Endothelial cell of umbilical vein (primary cell): ENCODE data around the gene CHMP1B. TPM values are rescaled to one million over a fixed set of nuclear protein-coding genes. Genes with fewer than 3 reads are reported as not detected.

Experiments
- BruUV-seq: library from RNA; stranded (reverse); fragments of 400-500 nt; replicated peaks from 2 replicates; lab custom pipeline; 2021; lab: Mats Ljungman, UMichigan
- CTCF ChIA-PET: fragments of 300-600, 350-600 bp; sonication (Branson Sonifier 250); formaldehyde crosslinking; loops from one replicate; lab custom pipeline; 2021; ENCODE audit warnings: antibody characterized with exemption, inconsistent platforms; lab: Charles Lee
- POLR2A ChIA-PET: fragments of 300-600, 350-600 bp; sonication (Branson Sonifier 250); formaldehyde crosslinking; loops from one replicate; lab custom pipeline; 2021; ENCODE audit warnings: antibody characterized with exemption, inconsistent platforms; lab: Charles Lee
- DNase-seq: peaks from one replicate; pipeline ENCODE4 v3.0.0-alpha.2; 2011; ENCODE audit warnings: low read depth, low spot score
- FAIRE-seq: peaks from 2 replicates; lab custom pipeline; 2011; peaks lifted over from hg19 to GRCh38; lab: Jason Lieb, UNC
- H2AFZ ChIP-seq: 2 replicates; pipeline ENCODE4 v1.6.0; 2012; ENCODE audit warnings: low read depth, low read length, control low read depth, inconsistent platforms
- H3K27ac ChIP-seq: 2 replicates; pipeline ENCODE4 v1.5.1; 2011; ENCODE audit warnings: low read depth, mild to moderate bottlenecking, control low read depth, low read length, moderate library complexity; ENCODE audit not compliant: insufficient read depth
- H3K27me3 ChIP-seq, 2 experiments: 2 replicates each; pipeline versions ENCODE4 v1.6.0 to v1.6.1; 2011; ENCODE audit warnings: low read length in 2 of 2, mixed read lengths in 1 of 2; ENCODE audit not compliant: control insufficient read depth in 2 of 2, insufficient read depth in 2 of 2
- H3K36me3 ChIP-seq, 2 experiments: 2 replicates in 1 of 2; 3 replicates in 1 of 2; pipeline ENCODE4 v1.5.1; 2011; ENCODE audit warnings: low read length in 2 of 2, mild to moderate bottlenecking in 1 of 2, moderate library complexity in 1 of 2; ENCODE audit not compliant: control insufficient read depth in 2 of 2, insufficient read depth in 2 of 2; ENCODE audit errors: extremely low read depth in 1 of 2
- H3K4me1 ChIP-seq: 3 replicates; pipeline ENCODE4 v1.5.1; 2011; ENCODE audit warnings: mild to moderate bottlenecking, low read length; ENCODE audit not compliant: control insufficient read depth, insufficient read depth; ENCODE audit errors: extremely low read depth
- H3K4me2 ChIP-seq: 2 replicates; pipeline ENCODE4 v1.6.1; 2011; ENCODE audit warnings: low read length, control low read depth, mixed read lengths; ENCODE audit not compliant: insufficient read depth
- H3K4me3 ChIP-seq, 3 experiments: fragments of 200-600 bp in 1 of 3; sonication (generic), shearing (Covaris generic) in 1 of 3; replicated peaks in 1 of 3; 2 replicates each; pipeline ENCODE4 v1.5.1; 2011 to 2016; ENCODE audit warnings: control low read depth in 3 of 3, low read length in 3 of 3, mild to moderate bottlenecking in 2 of 3, inconsistent platforms in 1 of 3, low read depth in 1 of 3, moderate library complexity in 1 of 3; ENCODE audit not compliant: insufficient read depth in 1 of 3
- H3K79me2 ChIP-seq: 2 replicates; pipeline ENCODE4 v1.6.0; 2012; ENCODE audit warnings: low read length, inconsistent platforms; ENCODE audit not compliant: control insufficient read depth, insufficient read depth
- H3K9ac ChIP-seq: replicated peaks from 2 replicates; pipeline ENCODE3; 2011; ENCODE audit warnings: low read length, control low read depth; ENCODE audit not compliant: insufficient read depth; ENCODE audit errors: extremely low read depth
- H3K9me1 ChIP-seq: replicated peaks from 3 replicates; pipeline ENCODE4 v1.6.0; 2011; ENCODE audit warnings: mild to moderate bottlenecking, low read length; ENCODE audit not compliant: control insufficient read depth, insufficient read depth; ENCODE audit errors: extremely low read depth
- H3K9me3 ChIP-seq: replicated peaks from 2 replicates; pipeline ENCODE4 v1.5.1; 2012; ENCODE audit warnings: low read length, inconsistent platforms; ENCODE audit not compliant: control insufficient read depth, insufficient read depth
- H4K20me1 ChIP-seq: replicated peaks from 2 replicates; pipeline ENCODE3; 2011; ENCODE audit warnings: mild to moderate bottlenecking, low read length; ENCODE audit not compliant: control insufficient read depth, insufficient read depth; ENCODE audit errors: extremely low read depth
- CTCF ChIP-seq, 2 donors: IDR thresholded peaks; 1 replicate in 1 of 2; 2 replicates in 1 of 2; pipeline ENCODE4 v1.5.1; 2011; ENCODE audit warnings: low read length in 2 of 2, mild to moderate bottlenecking in 2 of 2, moderate library complexity in 2 of 2, control low read depth in 1 of 2, inconsistent platforms in 1 of 2, low read depth in 1 of 2; ENCODE audit not compliant: insufficient read depth in 1 of 2; ENCODE audit errors: extremely low read depth in 1 of 2
- EZH2 ChIP-seq: IDR thresholded peaks from 2 replicates; pipeline ENCODE4 v1.6.1; 2012; ENCODE audit warnings: borderline replicate concordance, low read depth, mild to moderate bottlenecking, moderate library complexity, low read length, inconsistent platforms; ENCODE audit not compliant: severe bottlenecking
- FOS ChIP-seq: IDR thresholded peaks from 2 replicates; pipeline ENCODE4 v1.6.1; 2011; ENCODE audit warnings: mild to moderate bottlenecking, low read length, moderate library complexity, borderline replicate concordance; ENCODE audit not compliant: insufficient read depth
- GATA2 ChIP-seq: IDR thresholded peaks from 2 replicates; pipeline ENCODE4 v1.7.0; 2011; ENCODE audit warnings: low read depth, mild to moderate bottlenecking, moderate library complexity, mixed read lengths, low read length; ENCODE audit not compliant: insufficient read length, insufficient read depth
- JUN ChIP-seq: IDR thresholded peaks from 2 replicates; pipeline ENCODE4 v1.6.1; 2011; ENCODE audit warnings: borderline replicate concordance, low read depth; ENCODE audit not compliant: insufficient read length, insufficient read depth
- MAX ChIP-seq: IDR thresholded peaks from 2 replicates; pipeline ENCODE4 v1.6.1; 2011; ENCODE audit not compliant: insufficient read depth, insufficient read length
- MYC ChIP-seq: IDR thresholded peaks from one replicate; pipeline ENCODE4 v1.6.1; 2011; ENCODE audit warnings: mild to moderate bottlenecking, low read depth, low read length
- POLR2A ChIP-seq: IDR thresholded peaks from 2 replicates; pipeline ENCODE4 v1.6.1; 2012; ENCODE audit warnings: low read depth, mild to moderate bottlenecking, control low read depth, low read length
- POLR2AphosphoS5 ChIP-seq: IDR thresholded peaks from 2 replicates; pipeline ENCODE4 v1.6.1; 2012; ENCODE audit warnings: low read depth, mild to moderate bottlenecking, control low read depth, low read length, moderate library complexity; ENCODE audit not compliant: insufficient read depth
- dilution Hi-C: fragments of 300-500 bp; cut with MboI; formaldehyde crosslinking; loops from one replicate; pipeline ENCODE4 v1.15.0; 2019; ENCODE audit warnings: low sequenced_read_pairs; ENCODE audit not compliant: extremely low pct_ligation_motif_present
- intact Hi-C: fragments of 100-400 bp; cut with micrococcal nuclease; formaldehyde crosslinking; loops from one replicate; pipeline ENCODE4 v1.10.0; 2022
- polyA plus RNA-seq, 4 experiments: library from polyadenylated mRNA; depleted of rRNA in 3 of 4; stranded (reverse) in 3 of 4; unstranded in 1 of 4; fragments of >200 nt; gene quantifications; 2 replicates each; pipeline versions ENCODE4 v1.2.1 to v1.2.3, GENCODE V29; 2011 to 2012; ENCODE audit warnings: missing spikeins in 1 of 4
- total RNA-seq: library from RNA; stranded (reverse); gene quantifications from 2 replicates; pipeline ENCODE4 v1.2.3, GENCODE V29; 2021

CHMP1B gene
- total and polyA plus RNA-seq, 2 donors (not counting 3 experiments of a cell fraction or from before 2014, with no cell fraction given), result 24.0 to 27.0 TPM

- dilution Hi-C loops, result no loop called here
Observed at GRCh38 chr18:11897781-11898180, 46.6 kb downstream of the CHMP1B start.

More at GRCh38 chr18:11897781-11898180, 46.6 kb downstream of the CHMP1B start:
- ChIA-PET POLR2A (interaction anchor here (0.6 kb wide), 1 partner anchor 347 kb away, joined by 3 read pairs; no protein-coding TSS in a partner anchor), CTCF (no interaction called here)
- Histone ChIP-seq H2AFZ (no peak overlapping the region), H3K79me2 (no peaks in the 10 kb centered on the region), H3K9me3 (no peaks in the 10 kb centered on the region), H3K9me1 (no peaks in the 10 kb centered on the region), H3K27me3 (no peaks in the 10 kb centered on the region), H3K4me3 (no peak overlapping the region), H3K4me2 (no peak overlapping the region), H3K36me3 (peaks cover 0 to 5% of the 10 kb centered on the region in 2 experiments), H4K20me1 (no peaks in the 10 kb centered on the region), H3K4me1 (peaks cover 4% of the 10 kb centered on the region), H3K27ac (no peak overlapping the region), H3K9ac (no peak overlapping the region)
- no TSS peak for BruUV-seq
- intact Hi-C loops, result no loop called here
- no peak for DNase-seq
- no peak for TF ChIP-seq MAX
- TF ChIP-seq POLR2A, result no peak
- no peak for TF ChIP-seq JUN
- TF ChIP-seq CTCF (IDR thresholded peaks at IDR 0.05; ENCODE audit: extremely low read depth in 1 of 2, insufficient read depth in 1 of 2, low read depth in 1 of 2, low read length in 2 of 2), result no peak
- no peak for TF ChIP-seq EZH2
- no peak for TF ChIP-seq FOS
- no peak for TF ChIP-seq GATA2
- no peak for TF ChIP-seq POLR2AphosphoS5
- TF ChIP-seq MYC, result no peak
- no peak for FAIRE-seq
